GM19463 (cell line): ENCODE results near the gene MARCHF6.

ENCODE experiments used
- ATAC-seq: cut with Tn5 transposase; IDR thresholded peaks from one replicate; pipeline ENCODE4 v1.9.1; 2021; ENCODE audit warnings: mild to moderate bottlenecking, moderate library complexity; ENCODE audit not compliant: unreplicated experiment

MARCHF6 gene

GRCh38 chr5:10353241-10354047 lies at the start of gene MARCHF6:
TSS of gene MARCHF6 (plus strand) at chr5:10353695. CDS start at chr5:10353899, 204 bp downstream.
- ATAC-seq = peak; percentile 85

GRCh38 chr5:10303699-10304170 lies 49.8 kb upstream of the MARCHF6 start:
- ATAC-seq = no peak

- ATAC-seq = no peak
These were observed 48.6 kb upstream of the MARCHF6 start for GRCh38 chr5:10304932-10305331.

- no peak for ATAC-seq
These were observed 47.4 kb upstream of the MARCHF6 start for GRCh38 chr5:10306114-10306513.

- no peak for ATAC-seq
These were observed 46.7 kb upstream of the MARCHF6 start for GRCh38 chr5:10306806-10307205.

- peak; percentile 88 for ATAC-seq
These were observed 46.0 kb upstream of the MARCHF6 start, which contains the start of gene CMBL for GRCh38 chr5:10307206-10308148. TSS of gene CMBL (minus strand) at chr5:10307902. CDS start at chr5:10290762, 17,140 bp downstream.

GRCh38 chr5:10308844-10309243 lies 44.7 kb upstream of the MARCHF6 start:
- no peak for ATAC-seq

- no peak for ATAC-seq
These were observed 43.3 kb upstream of the MARCHF6 start for GRCh38 chr5:10310066-10310779.

GRCh38 chr5:10310835-10311570 lies 42.5 kb upstream of the MARCHF6 start:
- peak; percentile 48 for ATAC-seq

GRCh38 chr5:10311595-10312425 lies 41.7 kb upstream of the MARCHF6 start:
- ATAC-seq = no peak

GRCh38 chr5:10315201-10315600 lies 38.3 kb upstream of the MARCHF6 start:
- no peak for ATAC-seq

GRCh38 chr5:10315824-10316509 lies 37.5 kb upstream of the MARCHF6 start:
- ATAC-seq = no peak

GRCh38 chr5:10317825-10318682 lies 35.4 kb upstream of the MARCHF6 start:
- ATAC-seq = peak; percentile 72

GRCh38 chr5:10319202-10319851 lies 34.2 kb upstream of the MARCHF6 start:
- ATAC-seq = no peak

- ATAC-seq = no peak
These were observed 32.7 kb upstream of the MARCHF6 start for GRCh38 chr5:10320793-10321192.

- ATAC-seq = no peak
These were observed 31.6 kb upstream of the MARCHF6 start for GRCh38 chr5:10321882-10322281.
